ENCODE results near the gene GALNT18. TPM values are rescaled to one million over a fixed set of nuclear protein-coding genes. Genes with fewer than 3 reads are reported as not detected.

GALNT18 gene
- total RNA-seq, 2 donors from 2014 or later: 29.4 to 105 TPM

DNA sequence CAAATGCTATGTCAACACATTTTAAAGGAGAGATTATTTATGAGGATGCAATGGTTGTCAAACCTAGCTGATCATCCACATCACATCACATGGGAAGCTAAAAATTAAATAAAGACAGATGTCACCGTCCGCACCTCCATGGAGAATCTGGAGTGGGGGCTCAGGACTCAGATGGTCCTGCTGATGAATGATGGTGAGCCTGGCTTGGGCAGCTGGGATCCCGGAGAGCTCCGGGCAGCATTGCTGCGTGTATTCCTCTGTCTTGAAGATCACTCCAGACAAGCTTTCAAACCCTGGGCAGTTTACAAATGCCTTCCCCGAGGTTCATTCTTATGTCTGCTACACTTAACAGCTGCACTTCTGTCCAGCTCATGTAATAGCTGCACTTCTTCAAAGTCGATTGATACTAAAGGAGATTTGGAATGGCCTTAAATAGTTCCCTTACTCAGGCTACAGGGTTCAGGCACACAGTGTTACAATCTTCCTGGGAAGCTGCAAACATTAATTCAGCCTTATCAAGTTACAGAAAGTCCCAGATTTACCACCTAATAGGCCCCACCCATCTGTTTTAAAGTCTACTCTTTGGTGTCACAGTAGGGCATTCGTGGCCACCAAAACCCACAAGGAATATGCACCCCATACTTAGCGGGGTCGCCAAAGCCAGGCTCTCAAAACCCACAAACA is 234.0 kb downstream of the GALNT18 start:
- 72% methylated on average over 10 of the region's 10 CpGs for WGBS
- DNase-seq (ENCODE audit: low spot score): no peak
- intact Hi-C loops (cut with DNase I): no loop called here
- no peaks in the 10 kb centered on the region for H3K9me3 ChIP-seq
- no peak overlapping the region for H3K27ac ChIP-seq
- H3K4me3 ChIP-seq: no peak overlapping the region
- H3K4me1 ChIP-seq (replicated peaks): no peaks in the 10 kb centered on the region
- no peaks in the 10 kb centered on the region for H3K27me3 ChIP-seq (replicated peaks; ENCODE audit: insufficient read depth)
- TF ChIP-seq CTCF (IDR thresholded peaks at IDR 0.05): no peak
- TF ChIP-seq POLR2A (IDR thresholded peaks at IDR 0.05): no peak
- TF ChIP-seq POLR2AphosphoS5 (IDR thresholded peaks at IDR 0.05): no peak
- no peaks in the 10 kb centered on the region for H3K36me3 ChIP-seq

DNA sequence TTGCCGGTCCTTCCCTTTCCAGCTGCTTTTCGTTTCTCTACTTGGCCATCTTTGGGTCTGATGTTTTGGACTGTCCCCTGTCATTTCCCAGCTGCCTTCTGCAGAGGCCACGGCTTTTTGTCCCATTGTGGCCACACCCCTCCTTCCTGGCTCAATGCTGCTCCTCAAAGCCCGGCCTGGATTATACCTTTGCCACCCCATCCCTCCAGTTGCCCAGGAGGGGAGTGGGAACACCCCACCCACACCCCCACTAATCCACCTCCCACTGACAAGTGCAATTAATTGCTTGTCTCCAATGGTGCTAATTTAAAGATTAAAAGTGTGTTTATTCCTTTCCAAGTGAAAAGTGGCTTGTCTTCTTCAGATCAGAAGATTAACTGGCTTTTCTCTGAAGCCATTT is 234.6 kb downstream of the GALNT18 start:
- 85% methylated on average over 4 of the region's 4 CpGs for WGBS

DNA sequence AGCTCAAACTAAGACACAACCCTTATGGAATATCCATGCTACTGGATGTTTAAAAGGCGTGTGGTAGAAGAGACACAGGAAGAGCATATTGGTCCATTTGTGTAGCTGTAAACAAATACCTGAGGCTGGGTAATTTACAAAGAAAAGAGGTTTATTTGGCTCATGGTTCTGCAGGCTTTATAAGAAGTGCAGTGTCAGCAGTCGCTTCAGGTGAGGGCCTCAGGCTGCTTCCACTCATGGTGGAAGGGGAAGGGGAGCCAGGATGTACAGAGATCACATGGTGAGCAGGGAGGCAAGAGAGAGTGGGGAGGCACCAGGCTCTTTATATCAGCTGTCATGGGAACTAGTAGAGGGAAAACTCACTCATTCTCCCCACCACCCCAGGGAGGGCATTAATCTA is 237.0 kb downstream of the GALNT18 start:
- no peak for TF ChIP-seq POLR2AphosphoS5 (IDR thresholded peaks at IDR 0.05)
- no peak for TF ChIP-seq POLR2A (IDR thresholded peaks at IDR 0.05)
- no peak for TF ChIP-seq CTCF (IDR thresholded peaks at IDR 0.05)
- WGBS: 95% methylated on average over 2 of the region's 2 CpGs
- intact Hi-C loops (cut with DNase I): no loop called here
- H3K27me3 ChIP-seq (replicated peaks; ENCODE audit: insufficient read depth): no peaks in the 10 kb centered on the region
- no peak for DNase-seq (ENCODE audit: low spot score)
- no peaks in the 10 kb centered on the region for H3K36me3 ChIP-seq
- H3K9me3 ChIP-seq: no peaks in the 10 kb centered on the region
- H3K4me3 ChIP-seq: no peak overlapping the region
- no peak overlapping the region for H3K27ac ChIP-seq
- H3K4me1 ChIP-seq (replicated peaks): no peaks in the 10 kb centered on the region

More for the DNA sequence above, 234.6 kb downstream of the GALNT18 start:
- TF ChIP-seq POLR2AphosphoS5 (IDR thresholded peaks at IDR 0.05) (no peak), POLR2A (IDR thresholded peaks at IDR 0.05) (no peak), CTCF (IDR thresholded peaks at IDR 0.05) (no peak)
- intact Hi-C loops (cut with DNase I): no loop called here
- no peaks in the 10 kb centered on the region for H3K9me3 ChIP-seq
- no peak for DNase-seq (ENCODE audit: low spot score)
- no peak overlapping the region for H3K4me3 ChIP-seq
- no peaks in the 10 kb centered on the region for H3K4me1 ChIP-seq (replicated peaks)
- no peak overlapping the region for H3K27ac ChIP-seq
- no peaks in the 10 kb centered on the region for H3K36me3 ChIP-seq
- no peaks in the 10 kb centered on the region for H3K27me3 ChIP-seq (replicated peaks; ENCODE audit: insufficient read depth)

DNA sequence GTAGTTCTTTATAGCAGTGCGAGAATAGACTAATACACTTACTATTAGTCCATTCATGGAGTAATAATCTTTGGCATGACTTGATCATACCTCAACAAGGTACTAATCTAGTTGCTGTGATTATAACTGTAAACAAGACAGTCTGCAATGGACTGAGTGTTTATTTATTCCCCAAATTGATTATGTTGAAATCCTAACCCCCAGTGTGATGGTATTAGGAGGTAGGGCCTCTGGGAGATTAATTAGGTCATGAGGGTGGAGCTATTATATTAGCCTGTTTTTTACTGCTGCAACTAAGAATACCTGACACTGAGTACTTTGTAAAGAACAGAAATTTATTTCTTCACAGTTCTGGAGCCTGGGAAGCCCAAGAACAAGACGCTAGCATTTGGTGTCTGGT is 237.8 kb downstream of the GALNT18 start:
- Histone ChIP-seq H3K36me3 (no peaks in the 10 kb centered on the region), H3K27ac (no peak overlapping the region), H3K4me1 (replicated peaks) (no peaks in the 10 kb centered on the region), H3K4me3 (no peak overlapping the region), H3K9me3 (no peaks in the 10 kb centered on the region), H3K27me3 (replicated peaks; ENCODE audit: insufficient read depth) (no peaks in the 10 kb centered on the region)
- TF ChIP-seq POLR2AphosphoS5 (IDR thresholded peaks at IDR 0.05): no peak
- TF ChIP-seq POLR2A (IDR thresholded peaks at IDR 0.05): no peak
- TF ChIP-seq CTCF (IDR thresholded peaks at IDR 0.05): no peak
- WGBS: 94% methylated on average over 2 of the region's 2 CpGs
- intact Hi-C loops (cut with DNase I): no loop called here
- DNase-seq (ENCODE audit: low spot score): no peak

GRCh38 chr11:11382858-11383532 is 238.8 kb downstream of the GALNT18 start:
- 70% methylated on average over 7 of the region's 7 CpGs for WGBS
- DNase-seq (ENCODE audit: low spot score): no peak
- no peak overlapping the region for H3K27ac ChIP-seq
- H3K27me3 ChIP-seq (replicated peaks; ENCODE audit: insufficient read depth): no peaks in the 10 kb centered on the region
- no peaks in the 10 kb centered on the region for H3K36me3 ChIP-seq
- H3K4me1 ChIP-seq (replicated peaks): no peaks in the 10 kb centered on the region
- intact Hi-C loops (cut with DNase I): no loop called here
- no peak overlapping the region for H3K4me3 ChIP-seq
- no peaks in the 10 kb centered on the region for H3K9me3 ChIP-seq
- no peak for TF ChIP-seq POLR2AphosphoS5 (IDR thresholded peaks at IDR 0.05)
- no peak for TF ChIP-seq POLR2A (IDR thresholded peaks at IDR 0.05)
- no peak for TF ChIP-seq CTCF (IDR thresholded peaks at IDR 0.05)

Measured in prostate gland (tissue), 2 donors.